Neural progenitor cell (in vitro differentiated cells): Measurements from ENCODE around the gene S1PR3.

Source experiments
- CTCF ChIP-seq: fragments of 200-600 bp; sonication (generic); IDR thresholded peaks from 2 replicates; pipeline ENCODE4 v1.5.1; 2017; ENCODE audit warnings: antibody characterized with exemption, mild to moderate bottlenecking
- EZH2 ChIP-seq: fragments of 200-600 bp; sonication (generic); IDR thresholded peaks from 2 replicates; pipeline ENCODE4 v1.6.1; 2017; ENCODE audit warnings: antibody characterized with exemption, mild to moderate bottlenecking, moderate library complexity

- TF ChIP-seq EZH2 (no peak), CTCF (no peak)
Observed at GRCh38 chr9:89051421-89052025, 60.3 kb downstream of the S1PR3 start.
